ENCODE results near the gene E2F3.

Gene E2F3

DNA sequence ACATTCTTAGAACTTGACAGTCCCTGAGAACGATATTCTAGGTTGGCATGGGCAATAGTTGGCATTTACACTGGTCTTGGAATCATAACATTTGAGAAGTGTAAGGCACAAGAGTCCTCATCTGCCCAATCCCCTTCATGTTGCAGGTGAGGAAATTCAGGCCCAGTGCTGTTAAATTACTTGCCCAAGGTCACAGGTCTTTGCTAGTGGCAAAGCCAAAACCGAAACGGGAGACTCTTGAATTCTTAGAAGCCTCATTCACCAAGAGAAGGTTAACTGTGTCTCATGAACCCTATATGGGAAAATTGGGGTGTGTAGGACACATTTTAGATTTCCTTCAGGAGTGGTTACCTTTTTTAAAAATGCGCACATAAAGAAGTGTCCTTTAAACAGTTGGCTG, 7.2 kb downstream of the E2F3 start:
- no peak overlapping the region for H3K4me3 ChIP-seq
- in situ Hi-C loops (cut with MboI; ENCODE audit: low sequenced_read_pairs), result no loop called here
- H3K9me3 ChIP-seq, result no peaks in the 10 kb centered on the region
- H3K4me1 ChIP-seq, result peaks cover 13% of the 10 kb centered on the region
- H3K27me3 ChIP-seq (ENCODE audit: low read depth), result no peaks in the 10 kb centered on the region
- peaks cover 37% of the 10 kb centered on the region for H3K36me3 ChIP-seq (replicated peaks)
- DNase-seq (ENCODE audit: low spot score in 2 of 2), result no peak

DNA sequence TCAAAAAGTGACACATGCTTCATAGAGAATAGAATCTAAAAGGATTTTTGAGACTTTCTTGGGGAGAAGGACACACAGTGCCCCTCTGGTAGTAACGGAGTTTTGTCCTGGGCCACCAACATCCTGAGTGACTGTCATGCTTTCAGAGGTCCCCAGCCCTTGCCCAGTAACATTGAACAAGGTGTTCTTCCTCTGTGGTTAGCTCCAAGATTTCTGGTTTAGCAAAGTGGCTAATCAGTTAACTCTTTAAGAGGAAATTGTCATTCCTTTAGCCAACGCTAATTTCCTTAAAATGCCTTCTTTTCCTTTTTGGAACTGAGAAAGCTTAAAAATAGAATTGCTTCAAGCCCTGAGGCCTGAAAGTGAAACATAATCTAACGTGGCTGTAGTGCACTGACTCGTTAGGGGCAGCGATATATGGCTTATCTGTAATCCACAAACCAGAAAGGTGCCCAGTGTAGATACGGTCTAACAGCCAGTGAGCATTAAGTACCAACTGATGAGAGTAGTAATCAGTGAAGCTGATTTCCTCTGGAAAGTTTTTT, 7.8 kb downstream of the E2F3 start:
- H3K27me3 ChIP-seq (ENCODE audit: low read depth), result no peaks in the 10 kb centered on the region
- no peak for DNase-seq (ENCODE audit: low spot score in 2 of 2)
- in situ Hi-C loops (cut with MboI; ENCODE audit: low sequenced_read_pairs), result no loop called here
- H3K36me3 ChIP-seq (replicated peaks), result peaks cover 37% of the 10 kb centered on the region
- H3K9me3 ChIP-seq, result no peaks in the 10 kb centered on the region
- no peak overlapping the region for H3K4me3 ChIP-seq
- H3K4me1 ChIP-seq, result peaks cover 13% of the 10 kb centered on the region

DNA sequence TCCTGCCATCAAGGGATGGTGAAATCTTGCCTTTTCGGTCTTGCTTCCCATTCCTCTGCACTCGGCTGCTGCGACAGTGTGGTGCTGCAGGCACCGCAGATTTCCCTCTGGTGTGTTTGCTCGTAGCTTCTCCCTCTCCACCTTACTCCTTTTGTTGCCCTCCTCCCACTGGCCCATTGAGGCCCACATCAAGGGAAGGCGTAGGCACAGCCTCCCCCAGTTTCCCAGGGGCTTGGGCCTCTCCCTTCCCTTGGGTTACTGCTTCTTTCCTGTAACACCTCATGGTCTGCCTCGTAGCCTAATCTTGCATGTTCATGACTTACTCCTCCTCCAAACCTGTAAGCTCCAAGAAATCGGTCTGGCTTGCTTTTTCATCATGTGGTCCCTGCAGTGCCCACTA, 9.9 kb downstream of the E2F3 start:
- Histone ChIP-seq H3K4me1 (peaks cover 9% of the 10 kb centered on the region), H3K27me3 (ENCODE audit: low read depth) (no peaks in the 10 kb centered on the region), H3K4me3 (no peak overlapping the region), H3K36me3 (replicated peaks) (peaks cover 27% of the 10 kb centered on the region), H3K9me3 (no peaks in the 10 kb centered on the region)
- no peak for DNase-seq (ENCODE audit: low spot score in 2 of 2)
- in situ Hi-C loops (cut with MboI; ENCODE audit: low sequenced_read_pairs), result no loop called here

DNA sequence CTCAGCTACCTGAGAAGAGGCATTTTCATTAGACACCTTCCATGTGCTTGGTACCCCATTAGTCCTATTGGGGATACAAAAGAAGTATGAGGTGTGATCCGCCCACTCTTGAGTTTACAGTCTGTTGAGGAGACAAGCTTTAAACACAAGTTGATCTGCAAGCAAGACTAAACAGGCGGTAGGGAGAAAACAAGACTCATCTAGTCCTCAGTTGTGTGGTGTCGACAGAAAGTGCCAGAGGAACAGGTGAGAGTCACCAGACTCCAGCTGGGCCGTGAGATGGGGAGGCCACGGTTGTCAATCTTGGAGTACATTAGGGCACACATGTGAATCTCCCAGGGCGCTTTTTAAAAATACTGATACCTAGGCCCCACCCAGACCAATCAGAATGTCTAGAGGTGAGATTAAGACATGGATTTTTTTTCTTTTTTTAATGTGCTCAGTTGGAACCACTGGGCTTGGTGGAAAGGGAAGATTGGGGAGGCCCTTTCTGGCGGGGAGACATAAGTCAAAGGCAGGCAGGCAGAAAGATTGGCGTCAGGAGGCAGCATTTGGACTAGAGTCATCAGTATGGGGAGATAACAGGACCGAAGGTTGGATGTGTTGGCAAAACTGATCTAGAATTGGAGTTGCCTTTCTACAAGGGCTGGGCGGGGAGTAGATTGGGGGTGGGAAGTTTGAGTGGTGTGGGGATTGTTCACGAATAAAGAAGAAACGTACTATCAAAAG, 10.4 kb downstream of the E2F3 start:
- Histone ChIP-seq H3K9me3 (no peaks in the 10 kb centered on the region), H3K27me3 (ENCODE audit: low read depth) (no peaks in the 10 kb centered on the region), H3K36me3 (replicated peaks) (peaks cover 21% of the 10 kb centered on the region), H3K4me3 (no peak overlapping the region), H3K4me1 (peaks cover 15% of the 10 kb centered on the region)
- in situ Hi-C loops (cut with MboI; ENCODE audit: low sequenced_read_pairs), result no loop called here
- no peak for DNase-seq (ENCODE audit: low spot score in 2 of 2)

DNA sequence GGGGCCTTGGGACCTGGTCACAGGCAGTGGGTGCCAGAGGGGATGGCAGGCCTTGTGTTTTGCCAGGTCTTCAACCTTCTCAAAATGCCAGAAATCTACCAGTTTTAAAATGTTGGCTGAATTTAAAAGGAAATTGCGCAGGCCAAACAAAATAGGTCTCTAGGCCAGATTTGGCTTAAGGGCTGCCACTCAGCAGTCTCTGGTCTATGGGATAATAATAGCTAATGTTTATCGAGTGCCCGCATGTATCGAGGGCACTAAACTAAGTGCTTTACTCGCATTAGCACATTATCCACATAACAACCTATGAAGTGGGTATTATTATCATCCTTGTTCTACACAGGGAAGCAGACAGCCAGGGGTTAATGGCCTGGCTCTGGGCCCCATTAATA, 11.0 kb downstream of the E2F3 start:
- Histone ChIP-seq H3K9me3 (no peaks in the 10 kb centered on the region), H3K4me3 (no peak overlapping the region), H3K36me3 (replicated peaks) (peaks cover 16% of the 10 kb centered on the region), H3K4me1 (peaks cover 14% of the 10 kb centered on the region), H3K27me3 (ENCODE audit: low read depth) (no peaks in the 10 kb centered on the region)
- in situ Hi-C loops (cut with MboI; ENCODE audit: low sequenced_read_pairs), result no loop called here
- DNase-seq (ENCODE audit: low spot score in 2 of 2), result no peak

DNA sequence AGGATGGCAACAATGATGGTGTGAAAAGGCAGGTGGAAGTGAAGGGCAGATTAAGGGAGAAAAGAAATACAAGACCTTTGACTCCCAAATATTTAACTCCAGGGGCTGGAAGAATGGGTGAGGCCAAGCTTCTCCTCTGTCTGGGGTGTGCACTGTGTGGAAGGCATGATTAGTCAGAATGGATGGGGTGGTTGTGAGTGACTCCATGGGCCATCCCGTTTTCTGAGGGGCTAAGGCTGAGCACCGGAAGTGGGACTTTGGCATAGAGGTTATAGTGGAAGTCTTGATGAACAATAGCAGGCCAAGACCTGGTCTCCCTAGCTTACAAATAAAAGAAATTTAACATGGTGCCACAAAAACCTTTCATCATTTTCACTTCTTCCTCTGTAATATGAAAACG, 12.1 kb downstream of the E2F3 start:
- no peak for DNase-seq (ENCODE audit: low spot score in 2 of 2)
- no peaks in the 10 kb centered on the region for H3K9me3 ChIP-seq
- H3K4me1 ChIP-seq, result peaks cover 17% of the 10 kb centered on the region
- H3K4me3 ChIP-seq, result no peak overlapping the region
- peaks cover 10% of the 10 kb centered on the region for H3K36me3 ChIP-seq (replicated peaks)
- in situ Hi-C loops (cut with MboI; ENCODE audit: low sequenced_read_pairs), result no loop called here
- H3K27me3 ChIP-seq (ENCODE audit: low read depth), result no peaks in the 10 kb centered on the region

DNA sequence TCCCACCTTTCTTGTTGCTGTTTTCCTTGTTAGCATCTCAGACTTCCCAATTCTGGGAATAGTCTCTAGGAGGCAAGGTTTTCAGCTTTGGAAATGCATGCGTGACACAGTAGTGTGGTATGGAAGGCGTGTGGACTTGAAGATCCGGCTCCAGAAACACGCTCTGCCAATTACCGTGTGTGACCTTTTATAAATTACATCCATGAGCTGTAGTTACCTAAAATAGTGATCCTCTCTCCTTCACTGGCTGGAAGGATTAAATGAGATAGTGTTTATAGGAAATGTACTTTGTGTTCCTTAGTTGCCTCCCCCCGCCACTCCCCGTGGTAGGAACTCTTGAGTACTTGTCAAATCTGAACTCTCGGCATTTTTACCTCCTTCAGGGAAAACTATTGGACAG, 13.0 kb downstream of the E2F3 start:
- in situ Hi-C loops (cut with MboI; ENCODE audit: low sequenced_read_pairs), result no loop called here
- no peak for DNase-seq (ENCODE audit: low spot score in 2 of 2)
- H3K36me3 ChIP-seq (replicated peaks), result peaks cover 10% of the 10 kb centered on the region
- H3K27me3 ChIP-seq (ENCODE audit: low read depth), result no peaks in the 10 kb centered on the region
- peaks cover 17% of the 10 kb centered on the region for H3K4me1 ChIP-seq
- no peak overlapping the region for H3K4me3 ChIP-seq
- H3K9me3 ChIP-seq, result no peaks in the 10 kb centered on the region

DNA sequence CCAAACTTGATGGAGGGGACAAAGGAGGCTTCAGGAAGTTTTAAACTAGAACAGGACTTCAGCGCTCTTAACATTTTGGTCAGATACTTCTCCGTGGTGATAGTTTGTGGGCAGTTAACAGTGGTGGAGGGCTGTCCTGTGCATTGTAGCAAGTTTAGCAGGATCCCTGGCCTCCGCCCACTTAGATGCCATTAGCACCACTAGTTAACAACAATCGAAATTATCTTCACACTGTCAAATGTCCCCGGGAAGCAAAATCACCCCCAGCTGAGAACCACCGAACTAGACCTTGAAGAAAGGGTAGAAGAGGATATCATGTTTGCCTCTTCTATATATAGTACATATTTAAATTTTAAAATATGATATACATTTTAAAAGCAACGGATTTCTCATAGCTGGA, 13.6 kb downstream of the E2F3 start:
- Histone ChIP-seq H3K4me3 (no peak overlapping the region), H3K36me3 (replicated peaks) (peaks cover 10% of the 10 kb centered on the region), H3K9me3 (no peaks in the 10 kb centered on the region), H3K27me3 (ENCODE audit: low read depth) (no peaks in the 10 kb centered on the region), H3K4me1 (peaks cover 17% of the 10 kb centered on the region)
- in situ Hi-C loops (cut with MboI; ENCODE audit: low sequenced_read_pairs), result no loop called here
- no peak for DNase-seq (ENCODE audit: low spot score in 2 of 2)

DNA sequence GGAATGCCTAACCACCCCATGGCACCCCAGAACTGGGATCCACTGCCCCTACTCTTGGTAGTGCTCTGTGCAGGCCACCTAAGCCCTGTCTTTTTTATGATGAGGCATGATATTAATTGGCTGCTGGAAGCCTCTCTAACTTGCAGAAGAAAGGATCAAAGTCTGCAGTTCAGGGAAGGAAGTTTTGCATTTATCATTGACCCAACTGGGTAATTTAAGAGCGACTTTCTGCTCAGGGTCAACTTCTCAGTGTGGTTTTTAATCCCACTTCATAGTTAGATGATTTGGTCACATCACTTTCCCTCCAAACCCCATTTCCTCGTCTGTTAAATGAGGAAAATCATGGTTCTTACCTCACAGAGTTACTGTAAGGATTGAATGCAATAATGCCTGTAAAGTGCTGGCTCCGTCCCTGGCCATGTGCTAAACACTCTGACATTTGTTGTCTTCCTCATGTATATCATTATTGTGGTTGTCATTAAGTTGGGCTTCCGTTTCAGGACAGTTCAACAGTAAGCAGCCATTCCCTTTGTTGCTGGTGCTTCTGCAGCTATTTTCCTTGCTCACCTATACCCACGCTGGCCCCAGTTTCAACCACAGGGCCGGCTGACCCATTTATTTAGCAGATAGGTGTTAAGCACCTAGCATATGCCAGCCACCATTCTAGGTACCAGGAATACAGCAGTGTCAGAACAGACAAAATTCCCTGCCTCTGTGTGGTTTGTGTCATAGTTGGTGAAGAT, 14.2 kb downstream of the E2F3 start:
- in situ Hi-C loops (cut with MboI; ENCODE audit: low sequenced_read_pairs), result no loop called here
- H3K4me3 ChIP-seq, result no peak overlapping the region
- H3K9me3 ChIP-seq, result no peaks in the 10 kb centered on the region
- no peak for DNase-seq (ENCODE audit: low spot score in 2 of 2)
- H3K4me1 ChIP-seq, result peaks cover 17% of the 10 kb centered on the region
- H3K36me3 ChIP-seq (replicated peaks), result peaks cover 10% of the 10 kb centered on the region; the same call in 1 of the 2 replicates
- H3K27me3 ChIP-seq (ENCODE audit: low read depth), result no peaks in the 10 kb centered on the region

DNA sequence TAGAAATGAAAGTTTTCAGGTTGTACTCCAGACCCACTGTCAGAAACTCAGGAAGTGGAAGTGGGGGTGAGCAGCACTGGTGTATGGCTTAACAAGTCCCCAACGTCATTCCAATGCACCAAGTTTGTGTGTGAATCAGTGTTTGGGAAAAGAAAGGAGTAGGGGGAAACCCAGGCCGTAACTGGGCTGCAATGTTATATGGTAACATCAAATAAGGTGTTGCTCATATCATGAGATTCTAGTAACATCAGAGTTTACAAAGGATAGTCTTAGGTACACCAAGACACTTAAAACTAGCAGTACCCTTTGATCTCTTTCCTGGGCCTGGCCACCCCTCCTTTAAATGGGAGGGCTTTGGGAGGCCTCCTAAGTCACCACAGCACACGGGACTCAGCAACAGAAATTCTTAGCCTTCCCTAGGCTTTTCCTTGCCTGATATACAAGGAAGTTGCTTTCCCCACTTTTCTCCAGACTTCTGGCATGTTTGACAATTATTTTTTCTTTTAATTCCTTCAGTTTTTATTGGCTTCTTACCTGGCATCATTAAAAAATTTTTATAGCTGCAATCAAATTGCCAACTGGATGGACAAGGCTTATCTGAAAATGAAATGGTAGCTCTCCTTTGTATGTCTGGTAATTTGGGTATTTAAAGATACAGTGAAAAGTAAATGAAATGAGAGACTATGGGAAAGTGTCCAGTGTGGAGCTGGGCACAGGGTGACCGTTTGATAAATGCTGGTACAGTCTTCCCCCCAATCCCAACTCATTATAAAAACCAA, 15.1 kb downstream of the E2F3 start:
- Histone ChIP-seq H3K36me3 (replicated peaks) (peaks cover 8% of the 10 kb centered on the region), H3K9me3 (no peaks in the 10 kb centered on the region), H3K4me1 (peaks cover 17% of the 10 kb centered on the region), H3K4me3 (no peak overlapping the region), H3K27me3 (ENCODE audit: low read depth) (no peaks in the 10 kb centered on the region)
- in situ Hi-C loops (cut with MboI; ENCODE audit: low sequenced_read_pairs), result no loop called here
- DNase-seq (ENCODE audit: low spot score in 2 of 2), result peak in 1 of 2 experiments; percentile 7

DNA sequence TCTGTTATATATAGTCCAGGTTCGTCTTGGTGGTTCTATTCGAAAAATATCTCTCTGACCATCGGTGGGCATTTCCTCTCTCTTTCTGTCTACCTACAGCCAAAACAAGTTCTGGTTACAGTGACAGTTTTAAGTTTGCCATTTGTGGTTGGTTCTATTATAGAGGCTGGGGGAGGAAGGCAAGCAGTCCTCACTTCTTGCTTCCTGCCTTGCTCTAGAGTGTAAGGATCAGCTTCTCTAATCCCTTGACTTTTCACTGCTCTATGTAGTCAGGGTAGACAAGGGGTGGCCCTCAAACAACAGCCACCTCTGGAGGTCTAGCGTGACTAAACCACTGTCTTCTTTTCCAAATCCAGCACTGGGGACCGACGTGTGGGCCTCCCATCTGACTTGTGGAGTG, 16.1 kb downstream of the E2F3 start:
- in situ Hi-C loops (cut with MboI; ENCODE audit: low sequenced_read_pairs), result no loop called here
- no peak for DNase-seq (ENCODE audit: low spot score in 2 of 2)
- Histone ChIP-seq H3K4me3 (no peak overlapping the region), H3K27me3 (ENCODE audit: low read depth) (no peaks in the 10 kb centered on the region), H3K36me3 (replicated peaks) (peaks cover 4% of the 10 kb centered on the region), H3K4me1 (peaks cover 17% of the 10 kb centered on the region), H3K9me3 (no peaks in the 10 kb centered on the region)

DNA sequence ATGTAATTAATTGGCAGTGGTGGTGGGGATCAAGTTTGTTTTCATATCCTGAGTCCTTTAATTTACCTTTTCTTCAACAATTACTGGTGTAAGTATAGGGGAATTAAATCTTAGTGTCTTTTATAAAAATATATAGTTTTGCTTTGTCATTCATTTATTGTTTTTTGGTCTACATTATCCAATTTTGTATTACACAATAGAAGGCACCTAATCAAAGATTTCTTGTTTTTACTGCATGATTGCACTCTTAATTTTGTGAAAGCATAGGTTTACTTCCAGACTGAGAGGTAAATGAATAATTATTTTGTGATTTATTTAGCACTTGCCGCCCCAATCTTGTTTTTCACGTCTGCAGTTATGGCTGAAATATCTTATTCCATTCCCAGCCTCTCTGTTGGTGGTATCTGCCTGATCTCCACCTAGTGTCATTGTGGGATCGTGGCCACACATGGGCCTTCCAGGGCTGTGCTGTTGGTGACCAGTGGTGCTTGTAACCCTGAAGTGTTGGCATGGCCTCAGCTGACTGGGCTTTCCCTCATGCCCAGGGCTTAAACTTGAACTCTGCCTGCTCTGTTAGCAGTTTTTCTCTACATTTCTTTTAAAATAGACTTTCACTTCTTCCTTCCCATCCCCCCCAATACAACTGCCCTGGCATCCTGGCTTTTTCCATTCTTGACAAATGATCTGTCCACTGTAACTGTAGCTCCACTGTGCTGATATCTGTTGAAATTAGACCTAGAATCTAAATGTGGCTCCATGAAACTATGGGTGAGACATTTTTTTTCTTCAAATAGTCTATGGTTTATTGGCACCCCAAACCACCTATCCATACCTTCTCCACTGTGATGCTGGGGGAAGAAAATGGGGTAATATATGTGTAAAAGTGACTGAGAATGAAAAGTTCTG, 24.8 kb downstream of the E2F3 start:
- in situ Hi-C loops (cut with MboI; ENCODE audit: low sequenced_read_pairs), result no loop called here
- Histone ChIP-seq H3K9me3 (no peaks in the 10 kb centered on the region), H3K4me3 (no peak overlapping the region), H3K4me1 (no peaks in the 10 kb centered on the region), H3K27me3 (ENCODE audit: low read depth) (no peaks in the 10 kb centered on the region), H3K36me3 (replicated peaks) (peaks cover 15% of the 10 kb centered on the region)
- no peak for DNase-seq (ENCODE audit: low spot score in 2 of 2)

DNA sequence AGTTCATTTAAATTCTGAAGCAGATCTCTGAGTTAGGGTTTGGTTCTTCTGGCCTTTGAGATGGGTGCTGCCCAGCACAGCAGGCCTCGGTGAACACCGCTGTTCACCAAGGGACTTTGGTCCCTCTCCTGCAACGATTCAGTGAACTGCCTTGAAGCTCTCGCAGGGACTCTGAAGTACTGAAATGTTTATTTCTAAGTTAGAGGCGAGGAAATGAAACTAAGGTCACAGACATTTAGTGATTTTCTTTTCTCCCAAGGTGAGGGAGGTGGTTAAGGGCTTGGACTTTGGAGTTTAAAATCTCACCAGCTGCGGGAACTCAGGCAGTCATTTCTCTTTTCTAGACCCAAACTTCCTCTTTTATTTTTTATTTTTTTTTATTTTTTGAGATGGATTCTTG, 26.2 kb downstream of the E2F3 start:
- Histone ChIP-seq H3K27me3 (ENCODE audit: low read depth) (no peaks in the 10 kb centered on the region), H3K4me3 (no peak overlapping the region), H3K9me3 (no peaks in the 10 kb centered on the region), H3K36me3 (replicated peaks) (peaks cover 20% of the 10 kb centered on the region), H3K4me1 (no peaks in the 10 kb centered on the region)
- no peak for DNase-seq (ENCODE audit: low spot score in 2 of 2)
- in situ Hi-C loops (cut with MboI; ENCODE audit: low sequenced_read_pairs), result no loop called here
